ENCODE data around the gene RNF2. TPM values are rescaled to one million over a fixed set of nuclear protein-coding genes. Genes with fewer than 3 reads are reported as not detected.
"Not testable (repeated sequence)": the region's sequence is repeated elsewhere in the genome, so short reads cannot be mapped to it uniquely, and the experiment has no call there.

Gene RNF2
- total RNA-seq, 1 experiment from 2014 or later = 29.4 TPM

DNA sequence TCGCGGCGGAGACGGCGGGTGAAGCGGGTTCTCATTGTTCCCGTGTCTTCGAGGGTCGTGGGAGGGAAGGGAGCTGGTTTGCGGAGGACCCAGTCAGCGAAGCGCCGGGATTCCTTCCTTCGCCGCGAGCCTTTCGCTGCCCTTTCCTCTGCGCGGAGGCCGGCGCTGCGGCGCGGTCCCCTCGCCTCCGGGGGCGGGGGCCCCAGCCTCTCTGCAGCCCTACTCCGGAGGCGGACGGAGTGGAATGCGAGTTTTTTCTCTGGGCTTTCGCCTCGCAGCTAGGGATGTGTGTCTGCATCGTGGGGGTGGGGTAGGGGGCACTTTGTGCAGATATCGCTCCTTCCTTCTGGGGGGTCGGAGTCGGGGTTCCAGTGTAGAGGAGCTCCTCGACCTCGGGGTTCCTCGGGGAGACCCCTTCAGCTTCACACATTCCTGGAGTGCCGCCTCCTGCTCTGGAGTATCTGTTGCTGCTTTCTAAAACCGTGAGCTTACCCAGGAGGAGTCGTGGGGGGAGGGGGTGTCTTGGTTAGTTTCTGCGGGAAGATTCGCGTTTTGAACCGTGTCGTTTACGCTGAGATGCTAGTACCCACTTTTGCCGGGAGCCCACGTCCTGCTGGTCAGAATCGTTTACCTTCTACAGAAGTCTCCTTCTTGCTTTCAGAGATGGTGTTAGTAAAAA is 595 bp downstream of the RNF2 start:
- peak; percentile 23 for DNase-seq (ENCODE audit: low read depth)
- in situ Hi-C loops (cut with HindIII; ENCODE audit: low pct_unique_long_range_greater_than_20kb, low sequenced_read_pairs) = no loop called here

DNA sequence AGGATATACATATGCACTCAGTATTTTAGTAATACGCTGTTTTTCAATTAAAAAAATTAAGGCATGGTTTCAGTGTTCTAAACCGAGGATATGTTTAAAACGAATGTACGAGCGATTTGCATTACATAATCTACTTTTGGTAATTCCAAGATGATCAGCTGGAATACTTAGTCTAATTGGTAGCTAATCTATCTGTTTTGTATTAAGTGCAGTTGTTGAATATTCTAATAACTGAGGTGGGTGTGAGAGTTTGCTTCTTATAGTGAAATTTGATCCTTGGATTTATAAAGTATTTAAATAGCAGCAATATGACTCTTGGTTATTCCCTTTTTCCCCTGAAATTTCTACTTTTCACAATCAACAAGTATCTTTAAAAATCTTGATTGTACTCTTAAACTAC is 1.3 kb downstream of the RNF2 start:
- no peak for DNase-seq (ENCODE audit: low read depth)
- in situ Hi-C loops (cut with HindIII; ENCODE audit: low pct_unique_long_range_greater_than_20kb, low sequenced_read_pairs) = no loop called here

DNA sequence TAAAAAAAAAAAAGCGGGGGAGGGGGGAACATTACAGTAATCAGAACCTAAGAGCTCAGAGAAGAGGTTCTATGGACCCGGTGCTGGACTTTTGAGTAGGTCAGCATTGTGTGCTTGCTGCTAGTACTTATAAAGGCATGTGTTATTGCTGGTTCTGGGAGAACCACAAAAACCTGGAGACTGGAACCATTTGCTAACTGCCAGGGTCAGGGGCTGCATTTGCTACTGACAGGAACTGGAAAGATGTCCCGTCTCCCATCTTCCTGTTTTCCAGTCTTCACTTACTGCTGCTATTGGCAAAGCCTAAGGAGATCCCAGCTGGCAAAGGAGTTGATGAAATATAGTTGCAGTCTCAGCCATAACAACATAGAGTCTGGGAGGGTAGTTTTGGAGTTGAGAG is 4.3 kb downstream of the RNF2 start:
- no peak for DNase-seq (ENCODE audit: low read depth)
- in situ Hi-C loops (cut with HindIII; ENCODE audit: low pct_unique_long_range_greater_than_20kb, low sequenced_read_pairs) = no loop called here

DNA sequence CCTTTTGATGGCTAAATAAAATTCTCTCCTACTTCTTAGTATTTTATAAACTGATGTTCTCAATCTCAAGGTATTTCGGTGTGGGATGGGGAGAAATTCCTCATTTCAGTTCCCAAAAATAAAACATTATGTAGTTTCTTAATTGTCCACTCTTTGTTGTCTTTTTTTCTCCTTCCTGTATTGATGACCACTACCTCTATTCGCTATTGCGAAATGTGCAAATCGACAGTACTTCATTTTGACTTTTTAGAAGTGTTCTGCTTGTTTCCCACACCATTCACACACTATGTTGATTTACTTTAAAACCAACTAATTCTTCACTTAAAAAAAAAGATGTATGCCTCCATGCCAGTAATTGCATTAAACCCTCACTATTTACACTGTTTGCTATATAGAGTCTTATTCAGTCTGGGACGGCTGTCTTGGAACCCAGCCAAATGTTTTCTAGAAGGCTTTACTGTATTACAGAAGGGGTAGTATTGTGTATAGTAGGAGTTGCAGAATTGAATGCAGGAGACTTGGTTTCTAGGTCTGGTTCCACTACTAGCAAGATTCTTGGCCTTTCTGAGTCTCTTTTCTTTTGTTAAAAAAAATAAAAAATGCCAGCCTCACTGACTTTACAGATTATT is 5.6 kb downstream of the RNF2 start:
- DNase-seq (ENCODE audit: low read depth) = no peak
- in situ Hi-C loops (cut with HindIII; ENCODE audit: low pct_unique_long_range_greater_than_20kb, low sequenced_read_pairs) = no loop called here

DNA sequence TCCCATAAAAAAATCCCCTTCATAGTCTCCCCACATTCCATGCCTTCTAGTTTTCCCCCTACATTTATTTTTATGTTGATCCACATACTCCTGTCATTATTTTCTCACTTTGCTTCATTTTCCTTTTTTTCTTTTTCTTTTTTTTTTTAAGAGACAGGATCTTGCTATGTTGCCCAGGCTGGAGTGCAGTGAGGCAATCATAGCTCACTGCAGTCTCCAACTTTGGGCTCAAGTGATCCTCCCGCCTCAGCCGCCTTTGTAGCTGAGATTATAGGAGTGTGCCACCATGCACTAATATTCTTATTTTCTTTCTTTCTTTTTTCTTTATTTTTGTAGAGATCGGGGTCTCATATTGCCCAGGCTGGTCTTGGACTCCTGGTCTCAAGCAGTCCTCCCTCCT is 7.8 kb downstream of the RNF2 start:
- no peak for DNase-seq (ENCODE audit: low read depth)
- in situ Hi-C loops (cut with HindIII; ENCODE audit: low pct_unique_long_range_greater_than_20kb, low sequenced_read_pairs) = no loop called here

DNA sequence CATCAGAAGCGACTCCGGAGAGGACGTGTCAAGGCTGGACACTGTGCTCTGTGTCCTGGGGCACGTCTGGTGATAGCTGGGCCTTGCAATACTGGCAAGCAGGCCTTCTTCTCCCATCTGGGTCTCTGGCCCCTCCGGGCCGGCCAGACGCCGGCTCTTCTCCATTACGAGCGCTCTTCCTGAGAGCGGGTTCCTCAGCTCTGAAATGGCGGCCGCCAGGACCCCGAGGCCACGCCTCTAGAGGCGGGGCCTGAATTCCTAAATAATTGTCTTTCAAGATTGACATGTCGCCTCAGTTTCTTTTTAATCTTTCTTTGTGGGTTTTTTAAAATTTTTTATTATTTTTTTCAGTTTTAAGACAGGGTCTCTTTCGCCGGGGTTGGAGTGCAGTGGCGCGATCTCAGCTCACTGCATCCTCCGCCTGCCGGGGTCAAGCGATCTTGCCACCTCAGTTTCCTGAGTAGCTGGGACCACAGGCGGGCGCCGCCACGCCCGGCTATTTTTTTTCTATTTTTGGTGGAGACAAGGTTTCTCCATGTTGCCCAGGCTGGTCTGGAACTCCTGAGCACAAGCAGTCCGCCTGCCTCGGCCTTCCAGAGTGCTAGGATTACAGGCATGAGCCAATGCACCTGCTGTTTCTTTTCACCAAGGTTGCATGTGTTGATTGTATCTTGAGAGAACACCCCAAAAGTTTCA is 9.2 kb downstream of the RNF2 start:
- in situ Hi-C loops (cut with HindIII; ENCODE audit: low pct_unique_long_range_greater_than_20kb, low sequenced_read_pairs) = no loop called here
- DNase-seq (ENCODE audit: low read depth) = no peak

DNA sequence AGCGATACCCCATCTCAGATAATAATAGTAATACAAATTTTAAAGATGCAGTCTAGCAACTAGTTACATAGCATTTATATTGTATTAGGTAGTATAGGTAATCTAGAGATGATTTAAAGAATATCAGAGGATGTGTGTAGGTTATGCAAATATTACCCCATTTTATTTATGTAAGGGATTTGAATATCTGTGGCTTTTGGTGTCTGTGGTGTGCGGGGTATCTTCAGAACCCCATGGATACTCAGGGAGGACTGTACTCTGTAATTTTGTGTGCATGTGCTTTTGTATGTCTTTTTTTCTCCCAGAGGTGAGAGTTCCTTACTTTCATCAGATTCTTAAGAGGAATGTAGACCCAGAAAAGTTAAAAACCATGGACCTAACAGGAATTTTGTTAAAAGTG is 12.8 kb downstream of the RNF2 start:
- in situ Hi-C loops (cut with HindIII; ENCODE audit: low pct_unique_long_range_greater_than_20kb, low sequenced_read_pairs) = no loop called here
- DNase-seq (ENCODE audit: low read depth) = no peak

DNA sequence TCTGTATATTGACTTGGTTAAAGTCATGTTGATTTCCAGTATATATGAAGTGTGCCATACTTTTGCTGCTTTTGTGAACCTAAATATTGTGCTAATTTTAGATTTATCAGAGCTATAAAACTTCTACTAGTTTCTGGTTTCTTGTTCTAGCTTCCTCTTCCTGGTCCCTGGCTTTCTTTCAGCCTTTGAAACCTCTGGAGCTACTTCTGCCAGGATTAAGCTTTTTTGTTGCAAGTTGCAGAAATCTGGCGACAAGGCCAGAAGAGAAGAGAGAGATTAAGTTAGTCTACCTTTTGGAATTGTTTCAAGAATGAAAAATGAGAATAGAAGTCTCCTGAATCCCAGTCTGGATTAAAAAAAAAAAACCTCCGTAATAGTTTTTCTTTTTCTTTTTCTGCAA is 13.5 kb downstream of the RNF2 start:
- no peak for DNase-seq (ENCODE audit: low read depth)
- in situ Hi-C loops (cut with HindIII; ENCODE audit: low pct_unique_long_range_greater_than_20kb, low sequenced_read_pairs) = no loop called here

DNA sequence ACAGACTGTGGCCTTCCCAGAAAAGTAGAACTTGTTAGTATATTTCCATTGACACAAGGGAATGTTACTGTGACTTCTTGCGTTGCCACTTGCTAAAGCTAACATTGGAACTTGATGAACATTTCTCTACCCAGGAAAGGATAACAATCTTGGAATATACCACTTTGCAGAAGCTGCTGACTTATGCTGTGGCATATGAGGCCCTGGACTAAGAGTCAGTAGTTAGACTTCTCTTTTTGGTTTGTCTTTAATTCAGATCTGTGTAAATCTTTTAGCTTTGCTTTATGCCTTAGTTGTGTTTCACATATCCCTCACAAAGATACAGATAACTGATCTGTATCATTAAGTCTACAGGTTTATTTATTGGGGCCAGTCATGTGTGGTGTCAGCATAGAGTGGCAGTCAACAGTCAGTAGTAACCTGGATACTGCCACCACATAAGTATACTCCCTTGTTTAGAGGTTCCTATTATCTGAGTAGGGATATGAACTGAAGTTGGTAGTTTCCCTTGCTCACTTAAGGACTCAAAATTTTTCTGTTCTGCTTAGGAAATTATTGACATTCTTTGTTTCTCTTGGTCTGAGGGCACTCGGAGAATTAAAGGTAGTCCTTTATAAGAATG is 14.7 kb downstream of the RNF2 start:
- in situ Hi-C loops (cut with HindIII; ENCODE audit: low pct_unique_long_range_greater_than_20kb, low sequenced_read_pairs) = no loop called here
- no peak for DNase-seq (ENCODE audit: low read depth)

DNA sequence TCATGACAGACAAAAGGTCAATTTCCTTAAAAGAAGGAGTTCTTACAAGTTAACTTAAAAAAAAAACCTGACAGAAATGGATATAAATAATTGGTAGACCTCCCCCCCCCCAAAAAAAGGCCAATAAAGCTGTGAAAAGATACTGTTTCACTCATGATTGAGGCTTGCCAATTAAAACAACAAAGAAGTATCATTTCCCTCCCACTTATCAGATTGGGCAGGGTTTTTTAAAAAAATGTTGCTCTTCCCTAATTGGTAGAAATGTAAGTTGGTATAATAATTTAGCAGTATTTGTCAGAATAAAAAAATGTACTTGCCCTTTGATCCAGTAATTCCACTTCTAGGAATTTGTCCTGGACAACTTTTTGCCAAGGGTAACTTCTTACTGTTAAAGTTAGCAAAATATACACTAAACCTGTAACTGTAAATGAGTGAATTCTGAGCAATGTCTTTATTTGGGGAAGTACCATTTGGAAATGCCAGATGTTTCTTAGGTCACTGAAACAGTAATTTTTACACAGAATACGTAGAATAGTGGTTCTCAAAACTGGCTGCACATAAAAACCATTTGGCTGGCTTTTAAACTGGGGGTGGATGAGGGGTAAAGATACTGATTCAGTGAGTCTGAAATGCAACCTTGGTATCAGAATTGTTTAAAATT is 17.5 kb downstream of the RNF2 start:
- in situ Hi-C loops (cut with HindIII; ENCODE audit: low pct_unique_long_range_greater_than_20kb, low sequenced_read_pairs) = no loop called here
- DNase-seq (ENCODE audit: low read depth) = no peak

DNA sequence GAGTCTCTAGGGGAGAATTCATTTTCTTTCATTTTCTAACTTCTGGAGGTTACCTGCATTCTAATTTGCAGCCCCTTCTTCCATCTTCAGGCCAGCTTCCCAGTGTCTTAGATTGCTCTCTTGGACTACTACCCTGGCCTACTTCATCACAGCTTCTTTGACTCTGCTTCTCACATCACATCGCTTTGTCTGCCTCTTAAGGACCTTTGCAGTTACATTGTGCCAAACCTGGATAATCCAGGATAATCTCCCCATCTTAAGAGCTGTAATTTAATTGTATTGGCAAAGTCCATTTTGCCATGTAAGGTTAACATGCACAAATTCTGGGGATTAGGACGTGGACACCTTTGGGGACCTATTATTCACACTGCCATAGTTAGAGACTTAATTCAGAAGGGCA is 18.4 kb downstream of the RNF2 start:
- DNase-seq (ENCODE audit: low read depth) = no peak
- in situ Hi-C loops (cut with HindIII; ENCODE audit: low pct_unique_long_range_greater_than_20kb, low sequenced_read_pairs) = no loop called here

DNA sequence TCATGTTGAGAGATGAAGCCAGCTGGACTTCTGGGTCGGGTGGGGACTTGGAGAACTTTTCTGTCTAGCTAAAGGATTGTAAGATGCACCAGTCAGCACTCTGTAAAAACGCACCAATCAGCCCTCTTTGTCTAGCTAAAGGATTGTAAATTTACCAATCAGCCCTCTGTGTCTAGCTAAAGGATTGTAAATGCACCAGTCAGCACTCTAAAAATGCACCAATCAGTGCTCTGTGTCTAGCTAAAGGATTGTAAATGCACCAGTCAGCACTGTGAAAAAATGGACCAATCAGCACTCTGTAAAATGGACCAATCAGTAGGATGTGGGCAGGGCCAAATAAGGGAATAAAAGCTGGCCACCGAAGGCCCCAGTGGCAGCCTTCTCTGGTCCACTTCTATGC is 19.6 kb downstream of the RNF2 start:
- in situ Hi-C loops (cut with HindIII; ENCODE audit: low pct_unique_long_range_greater_than_20kb, low sequenced_read_pairs); DNase-seq (ENCODE audit: low read depth): not testable (repeated sequence)

DNA sequence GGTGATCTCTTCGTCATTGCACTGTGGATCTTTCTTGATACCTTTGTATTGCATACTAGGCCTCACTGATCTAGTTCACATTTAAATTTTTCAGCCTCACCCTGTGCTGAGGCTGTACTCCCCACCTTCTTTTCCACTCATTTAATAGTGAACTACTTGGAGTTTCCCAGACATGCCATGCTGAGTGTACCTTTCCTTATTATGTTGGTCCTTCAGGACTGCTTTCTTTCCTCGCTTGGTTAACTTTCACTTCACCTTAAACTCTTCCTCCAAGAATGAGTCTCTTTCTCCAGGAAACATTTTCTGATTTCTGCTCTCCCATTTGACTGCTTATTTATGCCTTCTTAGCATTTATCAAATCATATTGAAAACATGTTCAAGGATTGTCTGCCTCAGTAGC is 20.8 kb downstream of the RNF2 start:
- DNase-seq (ENCODE audit: low read depth) = peak; percentile 27
- in situ Hi-C loops (cut with HindIII; ENCODE audit: low pct_unique_long_range_greater_than_20kb, low sequenced_read_pairs) = no loop called here

DNA sequence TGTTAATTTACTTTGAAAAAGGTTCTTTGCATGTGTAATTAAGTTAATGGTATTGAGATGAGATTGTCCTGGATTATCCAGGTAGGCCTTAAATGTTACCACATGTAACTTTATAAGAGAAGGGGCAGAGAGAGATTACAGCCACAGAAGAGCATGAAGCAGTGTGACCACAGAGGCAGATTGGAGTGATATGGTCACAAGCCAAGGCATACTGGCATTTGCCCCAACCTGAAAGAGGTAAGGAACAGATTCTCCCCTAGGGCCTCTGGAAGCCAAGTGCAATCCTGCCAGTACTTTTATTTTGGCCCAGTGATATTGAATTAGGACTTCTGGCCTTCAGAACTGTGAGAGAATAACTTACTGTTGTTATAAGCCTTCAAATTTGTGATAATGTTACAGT is 23.0 kb downstream of the RNF2 start:
- DNase-seq (ENCODE audit: low read depth) = no peak
- in situ Hi-C loops (cut with HindIII; ENCODE audit: low pct_unique_long_range_greater_than_20kb, low sequenced_read_pairs) = no loop called here

DNA sequence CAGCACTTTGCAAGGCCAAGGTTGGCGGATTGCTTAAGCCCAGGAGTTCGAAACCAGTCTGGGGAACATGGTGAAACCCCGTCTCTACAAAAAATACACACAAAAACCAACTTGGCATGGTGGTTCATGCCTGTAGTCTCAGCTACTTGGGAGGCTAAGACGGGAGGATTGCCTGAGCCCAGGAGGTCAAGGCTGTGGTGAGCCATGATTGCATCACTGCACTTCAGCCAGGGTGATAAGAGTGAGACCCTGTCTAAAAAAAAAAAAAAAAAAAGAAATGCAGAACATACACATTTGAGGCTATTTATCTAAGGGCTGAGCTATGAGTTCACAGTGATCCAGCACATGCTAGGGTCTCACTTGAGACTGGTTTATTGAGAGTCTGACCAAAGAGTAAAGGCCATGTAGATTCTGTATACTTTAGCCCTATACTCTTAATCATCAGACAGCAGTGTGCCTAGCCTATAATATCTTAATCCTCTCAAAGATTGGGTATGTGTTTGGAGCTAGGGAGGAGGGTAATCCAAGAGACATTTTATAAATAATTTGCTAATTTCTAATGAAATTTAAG is 23.9 kb downstream of the RNF2 start:
- no peak for DNase-seq (ENCODE audit: low read depth)
- in situ Hi-C loops (cut with HindIII; ENCODE audit: low pct_unique_long_range_greater_than_20kb, low sequenced_read_pairs) = no loop called here

DNA sequence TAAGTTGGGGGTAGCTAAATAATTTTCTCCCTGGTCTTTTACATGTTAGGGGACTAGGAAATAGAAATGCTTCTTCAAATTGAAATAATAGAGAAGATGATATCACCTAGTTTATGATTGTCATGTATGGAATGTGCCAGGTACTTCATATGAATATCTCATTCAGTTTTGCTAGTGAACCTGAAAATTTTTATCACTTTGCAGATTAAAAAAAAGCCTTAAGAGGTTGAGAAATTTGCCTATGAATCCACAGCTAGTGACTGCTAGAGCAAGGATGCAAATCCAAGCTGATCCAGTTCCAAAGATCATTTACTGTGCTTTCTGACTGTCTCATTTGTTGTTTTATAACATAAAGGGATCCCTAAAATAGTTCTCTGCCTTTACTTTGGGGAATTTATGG is 24.7 kb downstream of the RNF2 start:
- DNase-seq (ENCODE audit: low read depth) = no peak
- in situ Hi-C loops (cut with HindIII; ENCODE audit: low pct_unique_long_range_greater_than_20kb, low sequenced_read_pairs) = no loop called here

DNA sequence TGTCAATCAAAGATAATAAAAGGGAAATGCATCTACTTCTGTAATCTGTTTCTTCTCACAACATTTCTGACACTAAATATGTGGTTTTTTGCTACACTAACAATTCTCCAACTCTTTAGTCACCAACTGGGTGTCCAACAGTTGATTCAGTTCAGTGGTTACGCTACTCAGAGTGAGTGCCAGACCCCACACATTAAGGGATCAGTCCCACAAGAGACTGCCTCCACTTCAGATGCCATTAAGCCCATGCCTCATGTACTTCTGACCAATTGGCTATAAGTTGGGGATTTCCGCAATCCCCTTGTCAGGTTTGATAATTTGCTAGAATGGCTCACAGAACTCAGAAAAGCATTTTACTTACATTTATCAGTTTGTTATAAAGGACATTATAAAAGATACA is 28.4 kb downstream of the RNF2 start:
- in situ Hi-C loops (cut with HindIII; ENCODE audit: low pct_unique_long_range_greater_than_20kb, low sequenced_read_pairs) = no loop called here
- peak; percentile 33 for DNase-seq (ENCODE audit: low read depth)

DNA sequence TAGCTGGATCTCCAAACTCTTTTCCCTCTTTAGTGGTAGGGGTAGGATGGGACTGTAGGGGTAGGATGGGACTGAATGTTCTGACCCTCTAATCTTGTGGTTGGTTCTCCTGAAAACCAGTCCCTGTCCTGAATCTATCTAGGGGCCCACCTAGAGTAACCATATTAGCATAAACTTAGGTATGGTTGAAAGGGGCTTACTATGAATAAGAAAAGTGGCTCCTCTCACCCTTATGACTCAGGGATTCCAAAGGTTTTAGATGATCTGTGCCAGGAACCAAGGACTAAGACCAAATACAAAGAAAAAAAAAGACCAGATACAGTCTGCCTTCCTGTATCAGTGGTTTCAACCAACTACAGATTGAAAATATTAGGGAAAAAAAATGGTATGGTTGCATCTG is 28.9 kb downstream of the RNF2 start:
- DNase-seq (ENCODE audit: low read depth) = peak; percentile 23
- in situ Hi-C loops (cut with HindIII; ENCODE audit: low pct_unique_long_range_greater_than_20kb, low sequenced_read_pairs) = no loop called here

DNA sequence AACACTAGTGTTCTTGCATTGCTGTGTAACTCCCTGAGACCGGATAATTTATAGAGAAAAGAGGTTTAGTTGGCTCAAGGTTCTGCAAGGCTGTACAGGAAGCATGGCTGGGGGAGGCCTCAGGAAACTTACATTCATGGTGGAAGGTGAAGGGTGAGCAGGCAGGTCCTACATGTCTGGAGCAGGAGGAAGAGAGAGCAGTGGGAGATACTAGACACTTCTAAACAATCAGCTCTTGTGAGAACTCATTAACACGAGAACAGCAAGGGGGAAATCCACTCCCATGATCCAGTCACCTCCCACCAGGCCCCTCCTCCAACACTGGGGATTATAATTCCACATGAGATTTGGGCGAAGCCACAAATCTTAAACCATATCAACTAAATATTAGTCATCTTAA is 30.1 kb downstream of the RNF2 start:
- in situ Hi-C loops (cut with HindIII; ENCODE audit: low pct_unique_long_range_greater_than_20kb, low sequenced_read_pairs) = no loop called here
- DNase-seq (ENCODE audit: low read depth) = no peak

All from Caki2 (cell line).